Natural killer cell (primary cell): ENCODE measurements around the gene PIK3C3. TPM values are rescaled to one million over a fixed set of nuclear protein-coding genes. Genes with fewer than 3 reads are reported as not detected.

Source experiments
- ATAC-seq, 3 donors: fragments of 150-1000 bp in 2 of 3; fragments of 200-7000 bp in 1 of 3; cut with Tn5 transposase; 1 replicate in 1 of 3; 2 replicates in 2 of 3; pipeline ENCODE4 v1.10.0; 2021; ENCODE audit warnings: mild to moderate bottlenecking in 2 of 3, moderate library complexity in 2 of 3
- DNase-seq, 2 donors: peaks; one replicate each; pipeline versions ENCODE4 v3.0.0 to v3.0.0-alpha.2; 2013 to 2021; ENCODE audit warnings: mixed read lengths in 1 of 2
- H3K27ac ChIP-seq: one replicate; pipeline ENCODE4 v1.5.1; 2013; ENCODE audit warnings: mild to moderate bottlenecking, low read length
- H3K27me3 ChIP-seq: one replicate; pipeline ENCODE4 v1.6.1; 2013; ENCODE audit warnings: low read length; ENCODE audit not compliant: control insufficient read depth, insufficient read depth
- H3K36me3 ChIP-seq: one replicate; pipeline ENCODE4 v1.6.1; 2013; ENCODE audit warnings: low read length; ENCODE audit not compliant: control insufficient read depth, insufficient read depth
- H3K4me1 ChIP-seq: one replicate; pipeline ENCODE4 v1.6.1; 2013; ENCODE audit warnings: low read length; ENCODE audit not compliant: control insufficient read depth, insufficient read depth
- H3K4me3 ChIP-seq: one replicate; pipeline ENCODE4 v1.5.1; 2013; ENCODE audit warnings: low read length
- H3K9me3 ChIP-seq: one replicate; pipeline ENCODE4 v1.6.1; 2013; ENCODE audit warnings: low read length; ENCODE audit not compliant: control insufficient read depth, insufficient read depth
- H3K27ac Mint-ChIP-seq, 2 donors: one replicate each; pipeline ENCODE4 v1.8.0; 2022; ENCODE audit warnings: mild to moderate bottlenecking in 2 of 2, mixed read lengths in 2 of 2, moderate library complexity in 1 of 2
- H3K27me3 Mint-ChIP-seq, 2 donors: one replicate each; pipeline ENCODE4 v1.8.0; 2022; ENCODE audit warnings: low read depth in 2 of 2, mixed read lengths in 2 of 2
- H3K36me3 Mint-ChIP-seq: one replicate; pipeline ENCODE4 v1.8.0; 2022; ENCODE audit warnings: mixed read lengths
- H3K4me1 Mint-ChIP-seq, 2 donors: one replicate each; pipeline ENCODE4 v1.8.0; 2022; ENCODE audit warnings: mixed read lengths in 2 of 2
- H3K4me3 Mint-ChIP-seq: one replicate; pipeline ENCODE4 v1.8.0; 2022; ENCODE audit warnings: mild to moderate bottlenecking, moderate library complexity, mixed read lengths
- H3K9me3 Mint-ChIP-seq, 2 donors: one replicate each; pipeline ENCODE4 v1.8.0; 2022; ENCODE audit warnings: mixed read lengths in 2 of 2
- CTCF ChIP-seq: fragments of 200-600 bp; IDR thresholded peaks from one replicate; pipeline ENCODE4 v1.8.0; 2022; ENCODE audit warnings: antibody characterized with exemption
- WGBS: methylation state at CpG from one replicate; pipeline ENCODE4 v1.1.7; 2013; ENCODE audit warnings: missing lambda C conversion rate; ENCODE audit not compliant: insufficient coverage; 5-methylcytosine and 5-hydroxymethylcytosine counted together
- intact Hi-C: fragments of 100-400 bp; cut with micrococcal nuclease; formaldehyde crosslinking; loops from one replicate; pipeline ENCODE4 v1.14.2; 2022
- total RNA-seq, 4 donors: library from RNA; stranded (reverse); fragments of 120-200 nt in 1 of 4; gene quantifications; one replicate each; pipeline versions ENCODE4 v1.2.3 to v1.2.4, GENCODE V29; 2013 to 2022

PIK3C3 gene
- total RNA-seq, 3 donors from 2014 or later (not counting 1 experiment from before 2014, with no cell fraction given), result 49.6 to 85.4 (median 67.3) TPM

- H3K36me3 ChIP-seq, result no peaks in the 10 kb centered on the region
- H3K27ac ChIP-seq, result no peak overlapping the region
- no peak for TF ChIP-seq CTCF
- H3K9me3 ChIP-seq, result no peaks in the 10 kb centered on the region
- intact Hi-C loops, result no loop called here
- Mint-ChIP-seq H3K4me1 (peaks cover 0 to 6% of the 10 kb centered on the region in 2 donors), H3K9me3 (peaks cover 0 to 2% of the 10 kb centered on the region in 2 donors), H3K27ac (no peak overlapping the region), H3K36me3 (no peaks in the 10 kb centered on the region), H3K27me3 (peaks cover 0 to 3% of the 10 kb centered on the region in 2 donors), H3K4me3 (no peak overlapping the region)
- ATAC-seq, result no peak
- H3K27me3 ChIP-seq, result no peaks in the 10 kb centered on the region
- no peaks in the 10 kb centered on the region for H3K4me1 ChIP-seq
- no peak overlapping the region for H3K4me3 ChIP-seq
- WGBS, result 80% methylated on average over 1 of the region's 1 CpG
- no peak for DNase-seq
Observed at GRCh38 chr18:42100248-42100647, 145.2 kb downstream of the PIK3C3 start.

GRCh38 chr18:42100911-42101310, 145.9 kb downstream of the PIK3C3 start:
- ATAC-seq (no peak), DNase-seq (no peak)
- no peak for TF ChIP-seq CTCF
- Mint-ChIP-seq H3K4me3 (no peak overlapping the region), H3K4me1 (peaks cover 0 to 6% of the 10 kb centered on the region in 2 donors), H3K27me3 (peaks cover 0 to 3% of the 10 kb centered on the region in 2 donors), H3K36me3 (no peaks in the 10 kb centered on the region), H3K9me3 (peaks cover 0 to 2% of the 10 kb centered on the region in 2 donors), H3K27ac (no peak overlapping the region)
- Histone ChIP-seq H3K36me3 (no peaks in the 10 kb centered on the region), H3K4me1 (no peaks in the 10 kb centered on the region), H3K27me3 (no peaks in the 10 kb centered on the region), H3K27ac (no peak overlapping the region), H3K9me3 (no peaks in the 10 kb centered on the region), H3K4me3 (no peak overlapping the region)
- intact Hi-C loops, result no loop called here
- 41% methylated on average over 2 of the region's 2 CpGs for WGBS

- Mint-ChIP-seq H3K9me3 (peaks cover 0 to 2% of the 10 kb centered on the region in 2 donors), H3K4me3 (no peak overlapping the region), H3K27ac (no peak overlapping the region), H3K4me1 (peaks cover 0 to 11% of the 10 kb centered on the region in 2 donors), H3K27me3 (peaks cover 0 to 2% of the 10 kb centered on the region in 2 donors), H3K36me3 (no peaks in the 10 kb centered on the region)
- no peak overlapping the region for H3K4me3 ChIP-seq
- no peak overlapping the region for H3K27ac ChIP-seq
- H3K9me3 ChIP-seq, result no peaks in the 10 kb centered on the region
- ATAC-seq, result no peak
- DNase-seq, result no peak
- no peaks in the 10 kb centered on the region for H3K36me3 ChIP-seq
- intact Hi-C loops, result no loop called here
- H3K4me1 ChIP-seq, result no peaks in the 10 kb centered on the region
- TF ChIP-seq CTCF, result no peak
- H3K27me3 ChIP-seq, result no peaks in the 10 kb centered on the region
- 56% methylated on average over 1 of the region's 2 CpGs for WGBS
Observed at GRCh38 chr18:42105394-42105793, 150.4 kb downstream of the PIK3C3 start.

GRCh38 chr18:42106784-42107183, 151.8 kb downstream of the PIK3C3 start:
- no peaks in the 10 kb centered on the region for H3K9me3 ChIP-seq
- H3K4me3 ChIP-seq, result no peak overlapping the region
- no peaks in the 10 kb centered on the region for H3K4me1 ChIP-seq
- Mint-ChIP-seq H3K4me1 (peaks cover 0 to 4% of the 10 kb centered on the region in 2 donors), H3K27me3 (peaks cover 0 to 2% of the 10 kb centered on the region in 2 donors), H3K9me3 (peaks cover 0 to 2% of the 10 kb centered on the region in 2 donors), H3K4me3 (no peak overlapping the region), H3K36me3 (no peaks in the 10 kb centered on the region), H3K27ac (no peak overlapping the region)
- intact Hi-C loops, result no loop called here
- H3K27me3 ChIP-seq, result no peaks in the 10 kb centered on the region
- ATAC-seq (no peak), DNase-seq (no peak)
- H3K36me3 ChIP-seq, result no peaks in the 10 kb centered on the region
- 95% methylated on average over 2 of the region's 2 CpGs for WGBS
- TF ChIP-seq CTCF, result no peak
- no peak overlapping the region for H3K27ac ChIP-seq
